Neuron (in vitro differentiated cells): Measurements from ENCODE around the gene GRIK1.

ENCODE experiments used
- H2AFZ ChIP-seq: one replicate; pipeline ENCODE4 v1.6.1; 2013; ENCODE audit warnings: low read depth, mild to moderate bottlenecking, inconsistent platforms, low read length, moderate library complexity
- H3K27me3 ChIP-seq: one replicate; pipeline ENCODE4 v1.6.1; 2013; ENCODE audit warnings: low read length; ENCODE audit not compliant: insufficient read depth
- H3K36me3 ChIP-seq: one replicate; pipeline ENCODE4 v1.6.1; 2013; ENCODE audit warnings: low read length; ENCODE audit not compliant: insufficient read depth
- H3K4me1 ChIP-seq: one replicate; pipeline ENCODE4 v1.6.1; 2013; ENCODE audit warnings: low read length; ENCODE audit not compliant: insufficient read depth
- H3K4me3 ChIP-seq: 2 replicates; pipeline ENCODE4 v1.5.1; 2013; ENCODE audit warnings: mild to moderate bottlenecking, low read length, moderate library complexity
- H3K9me3 ChIP-seq: one replicate; pipeline ENCODE4 v1.6.1; 2013; ENCODE audit warnings: low read length

The GRIK1 gene

GRCh38 chr21:29645666-29646553, 293.9 kb downstream of the GRIK1 start:
- Histone ChIP-seq H3K4me1 (peaks cover 3% of the 10 kb centered on the region), H2AFZ (no peak overlapping the region), H3K9me3 (no peaks in the 10 kb centered on the region), H3K36me3 (no peaks in the 10 kb centered on the region), H3K27me3 (no peaks in the 10 kb centered on the region), H3K4me3 (no peak overlapping the region)

GRCh38 chr21:29643289-29643688, 296.5 kb downstream of the GRIK1 start:
- no peak overlapping the region for H2AFZ ChIP-seq
- no peaks in the 10 kb centered on the region for H3K36me3 ChIP-seq
- H3K4me1 ChIP-seq: no peaks in the 10 kb centered on the region
- no peak overlapping the region for H3K4me3 ChIP-seq
- no peaks in the 10 kb centered on the region for H3K9me3 ChIP-seq
- no peaks in the 10 kb centered on the region for H3K27me3 ChIP-seq

GRCh38 chr21:29642551-29643245, 297.1 kb downstream of the GRIK1 start:
- H2AFZ ChIP-seq: no peak overlapping the region
- H3K4me3 ChIP-seq: no peak overlapping the region
- H3K4me1 ChIP-seq: no peaks in the 10 kb centered on the region
- no peaks in the 10 kb centered on the region for H3K27me3 ChIP-seq
- H3K36me3 ChIP-seq: no peaks in the 10 kb centered on the region
- H3K9me3 ChIP-seq: no peaks in the 10 kb centered on the region

- Histone ChIP-seq H3K4me3 (no peak overlapping the region), H3K27me3 (no peaks in the 10 kb centered on the region), H3K36me3 (no peaks in the 10 kb centered on the region), H3K9me3 (no peaks in the 10 kb centered on the region), H2AFZ (no peak overlapping the region), H3K4me1 (no peaks in the 10 kb centered on the region)
Observed at GRCh38 chr21:29641635-29642550, 297.9 kb downstream of the GRIK1 start.

GRCh38 chr21:29641001-29641634, 298.7 kb downstream of the GRIK1 start:
- Histone ChIP-seq H2AFZ (no peak overlapping the region), H3K4me1 (no peaks in the 10 kb centered on the region), H3K27me3 (no peaks in the 10 kb centered on the region), H3K9me3 (no peaks in the 10 kb centered on the region), H3K4me3 (no peak overlapping the region), H3K36me3 (no peaks in the 10 kb centered on the region)

- Histone ChIP-seq H3K27me3 (no peaks in the 10 kb centered on the region), H2AFZ (no peak overlapping the region), H3K36me3 (no peaks in the 10 kb centered on the region), H3K9me3 (no peaks in the 10 kb centered on the region), H3K4me1 (no peaks in the 10 kb centered on the region), H3K4me3 (no peak overlapping the region)
Observed at GRCh38 chr21:29640080-29640508, 299.7 kb downstream of the GRIK1 start.

GRCh38 chr21:29639366-29640079, 300.3 kb downstream of the GRIK1 start:
- no peaks in the 10 kb centered on the region for H3K36me3 ChIP-seq
- H3K4me3 ChIP-seq: no peak overlapping the region
- no peaks in the 10 kb centered on the region for H3K9me3 ChIP-seq
- H2AFZ ChIP-seq: no peak overlapping the region
- H3K27me3 ChIP-seq: no peaks in the 10 kb centered on the region
- H3K4me1 ChIP-seq: no peaks in the 10 kb centered on the region

GRCh38 chr21:29638761-29639327, 301.0 kb downstream of the GRIK1 start:
- Histone ChIP-seq H3K4me3 (no peak overlapping the region), H2AFZ (no peak overlapping the region), H3K9me3 (no peaks in the 10 kb centered on the region), H3K4me1 (no peaks in the 10 kb centered on the region), H3K27me3 (no peaks in the 10 kb centered on the region), H3K36me3 (no peaks in the 10 kb centered on the region)

- H3K4me1 ChIP-seq: no peaks in the 10 kb centered on the region
- no peaks in the 10 kb centered on the region for H3K27me3 ChIP-seq
- no peaks in the 10 kb centered on the region for H3K9me3 ChIP-seq
- no peak overlapping the region for H2AFZ ChIP-seq
- no peak overlapping the region for H3K4me3 ChIP-seq
- H3K36me3 ChIP-seq: no peaks in the 10 kb centered on the region
Observed at GRCh38 chr21:29638138-29638537, 301.7 kb downstream of the GRIK1 start.

GRCh38 chr21:29637553-29637952, 302.2 kb downstream of the GRIK1 start:
- no peaks in the 10 kb centered on the region for H3K4me1 ChIP-seq
- H3K4me3 ChIP-seq: no peak overlapping the region
- no peaks in the 10 kb centered on the region for H3K9me3 ChIP-seq
- H2AFZ ChIP-seq: no peak overlapping the region
- no peaks in the 10 kb centered on the region for H3K27me3 ChIP-seq
- no peaks in the 10 kb centered on the region for H3K36me3 ChIP-seq

- Histone ChIP-seq H3K4me1 (no peaks in the 10 kb centered on the region), H3K27me3 (no peaks in the 10 kb centered on the region), H3K9me3 (no peaks in the 10 kb centered on the region), H3K36me3 (no peaks in the 10 kb centered on the region), H3K4me3 (no peak overlapping the region), H2AFZ (no peak overlapping the region)
Observed at GRCh38 chr21:29637134-29637533, 302.7 kb downstream of the GRIK1 start.

GRCh38 chr21:29634418-29634817, 305.4 kb downstream of the GRIK1 start:
- no peak overlapping the region for H2AFZ ChIP-seq
- no peaks in the 10 kb centered on the region for H3K27me3 ChIP-seq
- no peak overlapping the region for H3K4me3 ChIP-seq
- H3K9me3 ChIP-seq: no peaks in the 10 kb centered on the region
- H3K36me3 ChIP-seq: no peaks in the 10 kb centered on the region
- H3K4me1 ChIP-seq: no peaks in the 10 kb centered on the region
